HG02943 (cell line): Measurements from ENCODE around the gene TELO2.

Source experiments
- ATAC-seq: cut with Tn5 transposase; IDR thresholded peaks from one replicate; pipeline ENCODE4 v1.9.1; 2021; ENCODE audit warnings: mild to moderate bottlenecking, low read depth, moderate library complexity; ENCODE audit not compliant: unreplicated experiment

Gene TELO2

GRCh38 chr16:1495889-1496262 is 2.7 kb downstream of the TELO2 start:
- ATAC-seq, result no peak

- no peak for ATAC-seq
These were observed 3.3 kb downstream of the TELO2 start for GRCh38 chr16:1496464-1496863.

- no peak for ATAC-seq
These were observed 3.9 kb downstream of the TELO2 start for GRCh38 chr16:1497014-1497598.

- no peak for ATAC-seq
These were observed 5.9 kb downstream of the TELO2 start for GRCh38 chr16:1498899-1499676.

DNA sequence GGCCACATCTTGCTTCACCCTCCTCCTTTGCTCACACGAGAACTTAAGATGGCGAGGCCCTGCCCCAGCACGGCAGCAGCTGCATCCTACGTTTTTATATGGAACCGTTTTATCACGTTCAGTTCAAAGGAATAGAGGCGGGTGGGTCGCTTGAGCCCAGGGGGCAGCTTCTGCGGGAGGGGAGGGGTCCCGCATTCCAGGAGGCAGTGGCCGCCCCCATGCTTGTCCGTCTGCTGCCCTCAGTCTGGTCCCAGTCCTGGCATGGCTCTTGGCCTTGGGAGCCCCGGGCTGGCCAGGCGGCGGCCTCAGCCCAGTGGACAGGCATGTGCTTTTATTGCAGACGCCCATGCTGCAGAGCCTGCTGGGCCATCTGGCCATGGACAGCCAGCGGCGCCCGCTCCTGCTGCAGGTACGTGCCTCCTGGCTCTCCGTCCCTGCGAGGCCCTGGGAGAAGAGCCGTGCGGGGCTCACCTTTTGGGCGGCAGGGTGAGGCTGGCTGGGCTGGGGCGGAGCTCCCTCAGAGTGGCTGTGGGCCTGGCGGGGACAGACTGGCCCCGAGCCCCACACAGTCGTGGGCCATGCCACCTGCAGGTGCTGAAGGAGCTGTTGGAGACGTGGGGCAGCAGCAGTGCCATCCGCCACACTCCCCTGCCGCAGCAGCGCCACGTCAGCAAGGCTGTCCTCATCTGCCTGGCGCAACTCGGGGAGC is 6.8 kb downstream of the TELO2 start:
- no peak for ATAC-seq

DNA sequence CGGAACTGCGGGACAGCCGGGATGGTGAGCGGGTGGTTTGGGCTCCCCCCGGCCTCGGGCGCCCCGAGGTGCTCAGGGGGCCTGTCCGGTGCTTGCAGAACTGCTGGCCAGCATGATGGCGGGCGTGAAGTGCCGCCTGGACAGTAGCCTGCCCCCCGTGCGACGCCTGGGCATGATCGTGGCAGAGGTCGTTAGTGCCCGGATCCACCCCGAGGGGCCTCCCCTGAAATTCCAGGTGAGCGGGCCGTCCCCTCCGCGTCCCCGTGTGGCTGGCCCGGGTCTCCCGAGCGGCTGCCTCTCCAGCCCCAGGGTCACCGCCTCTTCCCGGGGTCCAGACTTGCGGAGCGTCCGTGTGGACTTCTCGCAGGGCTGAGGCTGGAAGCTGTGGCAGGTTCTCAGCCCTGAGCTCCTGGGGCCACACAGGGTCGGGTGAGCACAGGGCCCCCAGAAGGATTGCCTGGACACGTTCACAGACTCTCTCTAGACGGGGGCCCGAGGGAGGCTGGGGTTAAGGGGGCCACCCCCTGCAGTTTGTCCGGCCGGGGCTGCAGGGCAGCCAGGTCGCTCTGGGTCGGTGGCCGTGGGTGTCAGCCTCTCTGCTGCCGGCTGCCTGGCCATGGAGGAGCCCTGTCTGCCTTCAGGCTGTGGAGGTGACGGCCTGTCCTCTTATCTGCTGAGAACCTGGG is 7.4 kb downstream of the TELO2 start:
- no peak for ATAC-seq

- no peak for ATAC-seq
These were observed 8.5 kb downstream of the TELO2 start for GRCh38 chr16:1501630-1502029.

- ATAC-seq, result no peak
These were observed 9.2 kb downstream of the TELO2 start for GRCh38 chr16:1502092-1503004.

DNA sequence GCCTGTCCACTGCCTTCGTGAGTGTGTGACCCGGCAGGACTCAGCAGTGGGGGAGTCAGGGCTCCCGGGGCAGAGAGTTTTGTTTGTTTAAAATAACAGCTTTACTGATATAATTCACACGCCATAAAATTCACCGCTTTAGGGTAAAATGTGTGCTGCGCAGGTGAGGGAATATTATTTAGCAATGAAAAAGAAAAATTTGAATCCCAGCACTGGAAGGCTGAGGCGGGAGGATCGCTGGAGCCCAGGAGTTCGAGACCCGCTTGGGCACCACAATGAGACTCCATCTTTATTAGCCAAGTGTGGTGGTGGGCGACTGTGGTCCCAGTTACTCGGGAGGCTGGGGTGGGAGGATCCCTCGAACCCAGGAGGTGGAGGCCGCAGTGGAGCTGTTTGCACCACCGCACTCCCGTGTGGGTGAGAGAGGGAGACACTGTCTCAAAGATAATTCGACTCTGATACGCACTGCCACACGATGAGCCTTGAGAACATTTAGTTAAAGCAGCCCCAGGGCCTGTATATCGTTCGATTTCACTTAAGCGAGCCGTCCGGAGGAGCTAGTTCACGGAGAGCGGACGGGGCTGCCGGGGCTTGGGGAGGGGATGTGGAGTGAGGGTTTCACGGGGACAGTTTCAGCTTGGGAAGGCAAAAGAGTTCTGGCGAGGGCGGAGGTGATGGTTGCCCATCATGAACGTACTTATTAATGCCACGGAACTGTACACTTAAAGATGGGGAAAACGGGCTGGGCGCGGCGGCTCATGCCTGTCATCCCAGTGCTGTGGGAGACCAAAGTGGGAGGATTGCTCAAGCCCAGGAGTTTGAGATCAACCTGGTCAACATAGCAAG is 10.2 kb downstream of the TELO2 start:
- no peak for ATAC-seq

DNA sequence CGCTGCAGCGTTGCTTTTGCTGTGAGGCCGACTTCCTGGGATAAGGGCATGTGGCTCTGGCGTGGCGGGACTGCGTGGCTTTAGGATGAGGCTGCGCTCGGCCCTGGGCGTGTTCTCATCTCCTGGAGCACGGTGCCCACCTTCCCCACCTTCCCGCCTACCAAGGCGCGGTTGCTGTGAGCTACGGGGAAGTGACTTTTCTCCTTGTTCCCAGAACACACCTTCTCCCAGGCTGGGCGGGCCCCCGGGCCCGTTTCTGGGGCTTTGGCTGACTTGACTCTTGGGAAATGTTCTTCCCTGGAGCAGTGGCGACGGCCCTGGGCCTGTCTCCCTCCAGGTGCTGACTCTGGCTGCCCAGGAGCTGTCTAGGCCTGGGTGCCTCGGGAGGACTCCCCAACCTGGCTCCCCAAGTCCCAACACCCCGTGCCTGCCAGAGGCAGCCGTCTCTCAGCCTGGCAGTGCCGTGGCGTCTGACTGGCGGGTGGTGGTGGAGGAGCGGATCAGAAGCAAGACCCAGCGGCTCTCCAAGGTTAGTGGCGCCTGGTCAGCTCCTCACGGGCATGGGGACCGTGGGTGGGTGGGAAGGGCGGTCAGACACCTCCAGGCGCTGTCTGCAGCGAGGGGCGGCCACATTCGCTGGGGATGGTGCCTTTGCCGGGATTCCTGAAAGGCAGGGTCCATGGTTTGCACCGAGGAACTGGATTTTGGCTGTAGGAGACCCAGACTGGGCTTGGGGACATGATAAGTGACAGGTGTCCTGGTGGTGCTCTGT is 12.1 kb downstream of the TELO2 start:
- ATAC-seq, result no peak

DNA sequence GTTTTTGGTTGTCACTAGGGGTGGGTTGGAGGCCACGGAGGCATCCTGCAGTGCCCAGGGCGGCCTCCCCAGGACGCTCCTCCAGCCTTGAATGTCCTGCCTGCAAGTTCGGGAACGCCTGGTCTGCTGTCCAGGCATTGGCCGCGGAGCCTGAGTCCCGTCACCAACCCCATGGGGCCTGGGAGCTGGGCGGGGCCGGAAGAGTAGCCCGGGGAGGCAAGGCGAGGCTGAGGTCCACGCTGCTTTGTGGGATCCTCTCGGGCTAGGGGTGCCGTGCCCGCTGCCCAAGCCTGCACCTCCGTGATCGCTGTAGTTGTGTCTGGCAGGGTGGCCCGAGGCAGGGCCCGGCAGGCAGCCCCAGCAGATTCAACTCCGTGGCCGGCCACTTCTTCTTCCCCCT is 12.8 kb downstream of the TELO2 start:
- no peak for ATAC-seq

DNA sequence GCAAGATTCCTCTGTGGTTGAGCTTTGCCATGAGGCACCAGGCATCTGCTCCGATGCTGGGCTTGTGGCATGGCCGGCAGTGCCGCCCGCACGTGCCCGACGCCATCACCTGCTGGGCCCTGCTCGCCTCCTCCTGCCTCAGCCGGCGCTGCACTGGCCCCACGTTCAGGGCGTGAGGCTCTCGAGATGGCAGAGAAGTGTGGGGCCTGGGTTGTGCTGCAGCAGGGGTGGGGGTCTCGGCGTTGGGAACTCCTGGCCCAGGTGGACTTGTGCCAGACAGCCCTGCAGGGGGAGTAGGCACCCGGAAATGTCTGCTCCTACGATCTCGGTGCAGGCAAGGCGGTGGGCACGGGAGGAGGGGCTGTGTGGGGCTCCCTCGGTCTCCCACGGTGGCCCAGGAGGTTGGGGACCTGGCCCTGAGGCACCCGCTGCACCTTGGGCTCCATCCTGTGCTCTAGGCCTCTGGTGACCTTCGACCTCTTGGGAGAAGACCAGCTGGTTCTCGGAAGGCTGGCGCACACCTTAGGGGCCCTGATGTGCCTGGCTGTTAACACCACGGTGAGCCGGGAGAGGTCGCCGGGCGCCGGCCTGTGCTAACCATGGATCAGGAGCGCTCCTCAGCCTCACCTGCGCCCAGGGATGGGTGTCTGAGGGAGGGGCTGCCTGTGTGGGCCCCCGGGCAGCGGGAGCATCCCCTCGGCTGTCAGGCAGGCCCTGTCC is 13.5 kb downstream of the TELO2 start:
- ATAC-seq, result no peak

DNA sequence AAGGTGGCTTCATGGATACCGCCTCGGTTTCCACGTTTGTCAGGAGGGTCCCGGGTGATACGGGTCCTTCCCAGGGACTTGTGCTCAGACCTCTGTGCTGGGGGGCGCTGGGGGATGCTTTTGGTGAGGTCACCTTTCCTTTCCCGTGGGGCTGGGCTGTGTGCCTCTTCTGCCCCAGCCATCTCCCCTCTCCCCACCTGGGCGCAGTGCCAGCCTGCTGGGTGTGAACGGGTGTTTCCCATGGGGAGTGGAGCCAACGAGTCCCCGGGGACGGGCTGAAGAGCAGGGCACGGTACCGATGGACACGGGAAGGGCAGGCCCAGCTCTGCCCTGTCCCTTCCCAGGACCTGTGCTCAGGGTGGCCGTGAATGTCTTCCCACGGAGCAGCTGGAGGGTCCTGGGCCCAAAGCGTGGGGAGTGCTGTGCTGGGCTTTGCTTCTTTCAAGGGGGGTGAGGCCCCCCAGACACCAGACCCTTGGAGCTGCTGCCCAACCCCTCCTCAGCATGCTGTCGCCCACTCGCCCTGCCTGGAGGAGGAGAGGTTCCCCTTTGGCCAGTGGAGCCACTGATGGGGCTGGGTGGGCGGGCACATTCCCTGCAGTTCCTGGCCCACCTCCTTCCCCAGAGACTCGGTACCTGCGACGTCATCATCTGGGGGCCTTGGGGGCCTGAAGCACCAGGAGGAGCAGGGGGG is 15.5 kb downstream of the TELO2 start:
- ATAC-seq, result no peak

DNA sequence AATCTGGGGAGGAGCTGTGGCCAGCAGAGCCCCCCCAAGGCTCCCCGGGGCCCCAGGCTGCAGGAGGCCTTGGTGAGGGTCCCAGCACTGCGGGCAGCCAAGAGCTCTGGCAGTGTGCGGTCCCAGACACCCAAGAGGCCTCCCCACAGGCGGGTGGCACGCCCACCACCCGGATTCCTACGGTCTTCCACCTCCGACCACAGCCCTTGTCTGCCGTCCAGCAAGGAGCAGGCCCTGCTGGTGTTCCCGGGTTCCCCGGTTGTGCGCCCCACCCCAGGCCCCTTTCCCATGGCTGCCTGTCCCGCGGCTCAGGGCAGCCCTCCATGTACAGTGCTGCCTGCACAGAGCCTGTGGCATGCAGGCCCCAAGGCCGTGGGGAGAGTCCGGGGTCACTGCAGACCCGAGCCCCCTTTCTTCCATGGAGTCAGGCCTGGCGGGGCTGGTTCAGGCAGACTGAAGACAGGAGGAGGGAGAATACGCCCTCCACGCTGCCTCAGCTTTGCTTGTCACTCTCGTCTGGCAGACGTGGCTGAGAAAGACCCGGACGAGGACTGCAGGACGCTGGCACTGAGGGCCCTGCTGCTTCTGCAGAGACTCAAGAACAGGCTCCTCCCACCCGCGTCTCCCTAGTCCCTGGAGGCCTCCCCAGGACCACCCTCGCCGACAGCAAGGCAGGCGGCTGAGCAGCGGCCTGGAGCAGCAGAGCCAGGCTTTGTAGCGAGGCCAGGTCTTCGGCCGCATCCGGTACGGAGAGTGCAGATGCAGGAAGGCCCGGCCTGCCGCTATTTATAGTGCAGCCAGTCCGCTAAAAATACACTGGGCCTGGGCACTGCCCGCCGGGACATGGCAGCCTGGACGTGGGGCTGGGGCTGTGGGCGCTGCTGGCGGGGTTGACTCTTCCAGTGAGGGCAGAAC is 16.4 kb downstream of the TELO2 start:
- no peak for ATAC-seq

- ATAC-seq, result no peak
These were observed 17.1 kb downstream of the TELO2 start for GRCh38 chr16:1510272-1510671.

DNA sequence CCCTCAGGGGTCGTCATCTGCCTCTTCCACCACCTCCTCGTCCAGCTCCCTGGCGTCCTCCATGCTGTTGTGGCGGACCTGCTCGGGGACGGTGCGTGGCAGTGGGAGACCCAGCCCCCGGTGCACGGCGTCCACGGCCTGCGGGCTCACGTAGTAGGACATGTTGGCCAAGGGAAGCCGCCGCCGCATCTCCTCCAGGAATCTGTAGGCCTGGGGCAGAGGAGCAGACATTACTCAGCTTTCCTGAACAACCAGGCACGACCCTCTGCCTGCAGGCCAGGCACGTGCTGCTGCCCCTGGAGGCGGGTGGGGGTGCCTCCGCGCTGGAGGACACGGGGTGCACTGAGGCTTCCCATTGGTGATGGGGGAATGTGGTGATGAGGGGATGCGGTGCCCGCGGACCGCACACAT is 17.8 kb downstream of the TELO2 start:
- ATAC-seq, result no peak
